CD4-positive, alpha-beta T cell treated with Interleukin-1 beta for 1 hour (primary cell): ENCODE measurements around the gene CARD11.

Experiments
- DNase-seq, 2 donors: peaks; one replicate each; pipeline ENCODE4 v3.0.0-alpha.2; 2020 to 2022

CARD11 gene

DNA sequence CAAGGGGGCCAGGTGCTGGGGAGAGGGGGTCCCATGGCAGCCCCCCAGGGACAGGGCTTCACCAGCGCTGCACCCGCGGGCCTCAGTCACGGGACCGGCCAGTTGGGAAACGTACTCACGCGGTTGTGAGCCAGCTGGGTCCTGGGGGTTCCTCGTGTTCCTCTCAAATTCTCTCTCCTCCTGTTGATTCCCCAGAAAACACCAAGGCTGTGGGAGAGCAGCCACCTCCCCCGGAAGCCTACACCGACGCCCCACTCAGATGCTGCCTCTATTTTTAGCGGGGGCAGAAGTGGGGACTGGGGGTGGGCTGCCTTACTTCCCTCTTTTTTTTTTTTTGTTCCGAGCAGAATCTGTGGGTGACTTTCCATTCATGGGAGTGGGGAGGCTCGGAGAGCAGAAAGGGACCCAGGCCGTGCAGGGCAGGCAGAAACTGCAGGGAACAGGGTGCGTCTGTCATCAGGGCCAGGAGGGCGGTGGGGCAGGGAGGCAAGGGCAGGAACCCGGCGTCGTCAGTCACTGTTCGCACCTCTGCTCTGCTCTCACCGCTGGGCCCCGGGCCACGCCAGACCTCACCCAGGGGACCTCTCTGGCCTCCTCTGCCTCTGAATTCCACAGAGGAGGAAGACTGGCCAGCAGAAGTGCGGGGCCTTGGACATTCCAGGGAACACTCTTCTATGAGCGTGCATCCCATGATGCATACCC is 63.1 kb downstream of the CARD11 start:
- no peak for DNase-seq

DNA sequence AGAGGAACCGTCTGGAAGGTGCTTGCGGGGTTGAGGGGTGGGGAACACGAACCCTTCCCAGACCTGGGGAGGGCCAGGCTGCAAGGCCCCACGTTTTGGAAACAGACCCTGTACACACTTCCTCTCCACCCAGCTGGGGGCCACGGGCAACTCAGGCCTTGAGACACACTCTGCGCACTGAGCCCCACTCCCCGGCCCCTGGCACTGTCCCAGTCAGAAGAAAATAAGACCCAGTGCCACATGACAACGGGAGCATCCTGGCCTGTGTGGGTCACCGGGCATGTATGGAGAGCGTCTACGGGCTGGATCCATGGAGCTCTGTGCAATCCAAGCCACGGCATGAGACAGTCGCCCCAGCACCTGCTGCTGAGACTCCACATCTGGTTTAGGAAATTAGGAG is 63.7 kb downstream of the CARD11 start:
- no peak for DNase-seq

DNA sequence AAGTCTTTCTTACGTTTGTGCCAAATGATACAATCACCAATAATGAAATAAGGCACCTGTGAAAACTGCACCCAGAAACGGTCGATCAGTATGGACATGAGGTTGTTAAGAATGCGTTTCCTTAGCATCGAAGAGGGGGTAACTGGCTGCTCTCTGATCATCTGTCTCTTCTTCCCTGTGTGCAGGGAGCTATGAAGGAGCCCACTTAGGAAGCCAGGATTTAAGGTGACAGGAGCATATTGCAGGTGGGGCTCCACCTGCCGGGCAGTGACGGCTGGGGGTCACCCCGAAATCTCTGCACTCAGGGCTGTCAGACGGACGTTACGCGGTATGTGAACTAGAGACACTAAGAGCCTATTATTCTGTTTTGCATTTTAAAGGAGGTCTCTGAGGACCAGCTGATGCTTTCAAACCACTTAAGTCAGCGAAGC is 64.5 kb downstream of the CARD11 start:
- no peak for DNase-seq

DNA sequence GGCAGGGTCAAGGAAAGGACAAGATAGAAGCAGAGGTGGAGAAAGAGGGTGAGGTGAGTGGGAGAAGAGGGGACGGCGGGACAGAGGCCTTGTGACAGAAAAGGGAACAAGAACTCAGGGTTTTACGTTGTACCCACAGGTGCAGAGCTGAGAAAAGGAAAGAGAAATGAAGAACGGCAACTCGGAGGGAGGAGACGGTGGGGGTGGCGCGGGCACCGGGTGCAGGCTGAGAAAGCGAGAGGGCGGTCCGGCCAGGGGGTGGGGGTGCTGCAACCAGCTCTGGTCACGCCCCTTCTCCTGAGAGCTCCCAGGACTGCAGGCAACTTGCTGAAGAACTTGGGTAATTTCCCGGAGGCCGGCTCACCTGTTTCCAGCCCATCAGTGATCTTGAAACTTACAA is 65.3 kb downstream of the CARD11 start:
- DNase-seq = peak; percentile 64 to 82

- no peak for DNase-seq
Observed at GRCh38 chr7:2975821-2976371, 67.8 kb downstream of the CARD11 start.

- no peak for DNase-seq
Observed at GRCh38 chr7:2974093-2974819, 69.4 kb downstream of the CARD11 start.

- DNase-seq = no peak
Observed at GRCh38 chr7:2972835-2973161, 70.9 kb downstream of the CARD11 start.

DNA sequence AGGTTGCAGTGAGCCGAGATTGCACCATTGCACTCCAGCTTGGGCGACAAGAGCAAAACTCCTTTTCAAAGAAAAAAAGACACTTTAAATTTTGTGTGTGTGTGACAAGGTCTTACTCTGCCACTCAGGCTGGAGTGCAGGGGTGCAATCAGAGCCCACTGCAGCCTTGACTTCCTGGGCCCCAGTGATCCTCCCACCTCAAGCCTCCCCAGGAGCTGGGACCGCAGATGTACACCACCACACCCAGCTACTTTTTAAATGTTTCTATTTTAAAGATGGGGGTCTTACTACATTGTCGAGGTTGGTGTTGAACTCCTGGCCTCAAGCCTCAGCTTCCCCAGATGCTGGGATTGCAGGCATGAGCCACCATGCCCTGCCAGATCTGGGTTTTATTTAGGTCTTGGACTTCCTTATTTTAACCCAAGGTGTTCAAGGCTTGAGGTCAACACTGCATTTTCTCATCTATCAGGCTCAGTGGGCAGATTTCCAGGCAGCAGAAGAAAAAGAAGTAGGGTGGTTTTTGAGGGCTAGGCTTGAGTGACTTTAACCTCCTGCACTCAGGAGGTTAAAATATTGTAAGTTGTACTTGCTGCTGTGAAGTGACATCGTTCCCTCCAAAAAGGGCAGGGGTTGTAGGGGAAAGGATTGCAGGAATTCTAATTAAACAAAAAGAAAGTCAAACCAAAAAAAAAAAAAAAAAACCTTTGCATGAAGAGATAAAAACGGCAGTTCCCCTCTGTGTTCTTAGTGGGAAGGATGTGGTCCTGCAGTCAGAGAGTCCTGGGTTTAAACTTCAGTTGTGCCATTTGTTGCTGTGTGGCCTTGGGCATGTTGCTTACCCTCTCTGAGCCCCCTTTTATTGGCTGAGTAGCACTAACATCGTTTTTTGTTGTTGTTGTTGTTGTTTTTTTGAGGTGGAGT is 71.5 kb downstream of the CARD11 start:
- no peak for DNase-seq

- DNase-seq = no peak
Observed at GRCh38 chr7:2970861-2971260, 72.8 kb downstream of the CARD11 start.

DNA sequence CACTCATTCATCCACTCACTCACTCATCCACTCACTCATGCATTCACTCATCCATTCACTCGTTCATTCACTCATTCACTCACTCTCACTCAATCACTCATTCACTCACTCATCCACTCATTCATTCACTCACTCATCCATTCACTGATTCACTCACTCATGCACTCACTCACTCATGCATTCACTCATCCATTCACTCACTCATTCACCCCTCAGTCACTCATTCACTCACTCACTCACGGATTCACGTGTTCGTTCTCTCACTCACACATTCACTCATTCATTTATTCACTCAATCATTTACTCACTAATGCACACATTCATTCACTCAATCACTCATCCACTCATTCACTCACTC is 73.4 kb downstream of the CARD11 start:
- no peak for DNase-seq

- DNase-seq = no peak
Observed at GRCh38 chr7:2969398-2970306, 74.0 kb downstream of the CARD11 start.

- no peak for DNase-seq
Observed at GRCh38 chr7:2968616-2969397, 74.9 kb downstream of the CARD11 start.

DNA sequence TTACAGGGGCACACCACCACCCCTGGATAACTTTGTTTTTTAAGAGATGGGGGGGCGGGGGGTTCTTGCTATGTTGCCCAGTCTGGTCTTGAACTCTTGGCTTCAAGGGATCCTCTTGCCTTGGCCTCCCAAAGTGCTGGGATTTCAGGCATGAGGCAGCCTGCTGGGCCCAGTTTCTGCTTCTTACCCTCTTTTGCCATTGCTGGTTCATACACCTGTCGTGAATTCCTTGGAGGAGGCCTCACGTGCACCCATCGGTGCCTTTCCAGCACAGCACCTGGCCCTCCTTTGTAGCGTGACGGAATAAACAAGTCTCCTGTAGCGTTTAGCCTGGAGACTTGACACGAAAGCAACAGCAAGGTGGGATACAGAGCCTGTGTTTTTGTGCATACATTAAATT is 75.5 kb downstream of the CARD11 start:
- DNase-seq = no peak

- no peak for DNase-seq
Observed at GRCh38 chr7:2967705-2968104, 76.0 kb downstream of the CARD11 start.

- DNase-seq = no peak
Observed at GRCh38 chr7:2967253-2967652, 76.4 kb downstream of the CARD11 start.

- no peak for DNase-seq
Observed at GRCh38 chr7:2966466-2967078, 77.1 kb downstream of the CARD11 start.

- no peak for DNase-seq
Observed at GRCh38 chr7:2965745-2966270, 77.9 kb downstream of the CARD11 start.

GRCh38 chr7:2965301-2965700 is 78.4 kb downstream of the CARD11 start:
- DNase-seq = no peak

DNA sequence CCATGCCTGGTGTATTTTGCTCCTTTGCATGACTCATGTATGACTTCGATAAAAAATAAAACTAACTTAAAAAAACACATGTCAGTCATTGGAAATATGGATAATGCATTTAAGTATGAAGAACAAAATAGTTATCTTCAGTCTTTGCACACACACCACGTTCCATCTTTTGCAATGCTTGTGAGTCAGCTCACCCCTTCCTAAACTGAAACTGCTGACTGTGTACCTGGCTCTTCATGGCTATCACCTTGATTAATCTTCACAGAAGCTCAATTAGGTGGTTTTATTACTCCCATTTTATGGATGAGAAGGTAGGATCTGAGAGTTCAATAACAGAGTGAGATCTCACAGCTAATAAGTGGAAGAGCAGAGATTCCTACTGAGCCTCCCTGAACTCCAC is 79.5 kb downstream of the CARD11 start:
- no peak for DNase-seq

GRCh38 chr7:2962865-2963264 is 80.8 kb downstream of the CARD11 start:
- no peak for DNase-seq
